HEK293 (cell line): ENCODE data around the gene TRIP4.

Source experiments
- GLI4 ChIP-seq: fragments of 450-650 bp; formaldehyde crosslinking; IDR thresholded peaks from 2 replicates; pipeline ENCODE4 v1.5.1; 2016; ENCODE audit warnings: missing biosample characterization, missing genetic modification characterization
- MEIS1 ChIP-seq: sonication (generic); formaldehyde crosslinking; IDR thresholded peaks from 2 replicates; pipeline ENCODE4 v1.8.1; 2022; ENCODE audit warnings: missing genetic modification reagents, mild to moderate bottlenecking, borderline replicate concordance
- RBAK ChIP-seq: fragments of 450-650 bp; formaldehyde crosslinking; IDR thresholded peaks from 2 replicates; pipeline ENCODE4 v1.5.1; 2016; ENCODE audit warnings: missing biosample characterization, missing genetic modification characterization
- SP7 ChIP-seq: fragments of 450-650 bp; formaldehyde crosslinking; IDR thresholded peaks from 2 replicates; pipeline ENCODE4 v1.5.1; 2016; ENCODE audit warnings: missing biosample characterization, missing genetic modification characterization
- TRIM28 ChIP-seq: IDR thresholded peaks from 2 replicates; pipeline ENCODE4 v1.6.1; 2011; ENCODE audit warnings: low read length, control low read depth, borderline replicate concordance
- WT1 ChIP-seq: fragments of 450-650 bp; formaldehyde crosslinking; IDR thresholded peaks from 2 replicates; pipeline ENCODE4 v1.5.1; 2016; ENCODE audit warnings: missing biosample characterization, missing genetic modification characterization
- YY1 ChIP-seq: fragments of 450-650 bp; formaldehyde crosslinking; IDR thresholded peaks from 2 replicates; pipeline ENCODE4 v1.5.1; 2018; ENCODE audit warnings: missing biosample characterization, missing genetic modification characterization
- ZBTB1 ChIP-seq: fragments of 450-650 bp; formaldehyde crosslinking; IDR thresholded peaks from 2 replicates; pipeline ENCODE4 v1.5.1; 2016; ENCODE audit warnings: missing biosample characterization, missing genetic modification characterization
- ZNF157 ChIP-seq: fragments of 450-650 bp; formaldehyde crosslinking; IDR thresholded peaks from 2 replicates; pipeline ENCODE4 v1.5.1; 2016; ENCODE audit warnings: missing biosample characterization, missing genetic modification characterization
- ZNF211 ChIP-seq: fragments of 450-650 bp; formaldehyde crosslinking; IDR thresholded peaks from 2 replicates; pipeline ENCODE4 v1.5.1; 2016; ENCODE audit warnings: low read depth, missing biosample characterization, missing genetic modification characterization
- ZNF350 ChIP-seq: fragments of 450-650 bp; formaldehyde crosslinking; IDR thresholded peaks from 2 replicates; pipeline ENCODE4 v1.5.0; 2017; ENCODE audit warnings: missing biosample characterization, mild to moderate bottlenecking, missing genetic modification characterization
- ZNF585B ChIP-seq: fragments of 450-650 bp; formaldehyde crosslinking; IDR thresholded peaks from 2 replicates; pipeline ENCODE4 v1.5.1; 2016; ENCODE audit warnings: missing biosample characterization, missing genetic modification characterization
- ZNF596 ChIP-seq: fragments of 450-650 bp; IDR thresholded peaks from 2 replicates; pipeline ENCODE4 v1.5.0; 2018; ENCODE audit warnings: missing biosample characterization, mild to moderate bottlenecking, missing genetic modification characterization, moderate library complexity
- ZNF654 ChIP-seq: fragments of 450-650 bp; formaldehyde crosslinking; IDR thresholded peaks from 2 replicates; pipeline ENCODE4 v1.5.1; 2016; ENCODE audit warnings: low read depth, missing biosample characterization, missing genetic modification characterization
- ZNF677 ChIP-seq: fragments of 450-650 bp; IDR thresholded peaks from 2 replicates; pipeline ENCODE4 v1.5.0; 2018; ENCODE audit warnings: missing biosample characterization, mild to moderate bottlenecking, missing genetic modification characterization, moderate library complexity
- ZNF76 ChIP-seq: fragments of 450-650 bp; formaldehyde crosslinking; IDR thresholded peaks from 2 replicates; pipeline ENCODE4; 2016; ENCODE audit warnings: low read depth, missing biosample characterization, missing genetic modification characterization, borderline replicate concordance
- ZSCAN23 ChIP-seq: fragments of 450-650 bp; formaldehyde crosslinking; IDR thresholded peaks from 2 replicates; pipeline ENCODE4 v1.5.1; 2016; ENCODE audit warnings: missing biosample characterization, missing genetic modification characterization
- ZSCAN30 ChIP-seq: fragments of 450-650 bp; IDR thresholded peaks from 2 replicates; pipeline ENCODE4 v1.5.1; 2018; ENCODE audit warnings: missing biosample characterization, mild to moderate bottlenecking, missing genetic modification characterization, moderate library complexity
- TF ChIP-seq, protein P1 (sequence below): fragments of 450-650 bp; formaldehyde crosslinking; IDR thresholded peaks from 2 replicates; pipeline ENCODE4 v1.5.1; 2016; ENCODE audit warnings: missing biosample characterization, missing genetic modification characterization, borderline replicate concordance
- TF ChIP-seq, protein P2 (sequence below): fragments of 450-650 bp; formaldehyde crosslinking; conservative IDR thresholded peaks from 2 replicates; pipeline ENCODE4 v1.5.1; 2016; ENCODE audit warnings: low read depth, missing biosample characterization, missing genetic modification characterization
- TF ChIP-seq, protein P3 (sequence below): fragments of 450-650 bp; formaldehyde crosslinking; IDR thresholded peaks from 2 replicates; pipeline ENCODE4 v1.5.1; 2016; ENCODE audit warnings: missing biosample characterization, missing genetic modification characterization
- TF ChIP-seq, protein P4 (sequence below): fragments of 450-650 bp; formaldehyde crosslinking; IDR thresholded peaks from 2 replicates; pipeline ENCODE4 v1.5.1; 2016; ENCODE audit warnings: missing biosample characterization, missing genetic modification characterization
- TF ChIP-seq, protein P5 (sequence below): fragments of 450-650 bp; formaldehyde crosslinking; IDR thresholded peaks from 2 replicates; pipeline ENCODE4 v1.5.0; 2017; ENCODE audit warnings: missing biosample characterization, missing genetic modification characterization, borderline replicate concordance

Gene TRIP4

DNA sequence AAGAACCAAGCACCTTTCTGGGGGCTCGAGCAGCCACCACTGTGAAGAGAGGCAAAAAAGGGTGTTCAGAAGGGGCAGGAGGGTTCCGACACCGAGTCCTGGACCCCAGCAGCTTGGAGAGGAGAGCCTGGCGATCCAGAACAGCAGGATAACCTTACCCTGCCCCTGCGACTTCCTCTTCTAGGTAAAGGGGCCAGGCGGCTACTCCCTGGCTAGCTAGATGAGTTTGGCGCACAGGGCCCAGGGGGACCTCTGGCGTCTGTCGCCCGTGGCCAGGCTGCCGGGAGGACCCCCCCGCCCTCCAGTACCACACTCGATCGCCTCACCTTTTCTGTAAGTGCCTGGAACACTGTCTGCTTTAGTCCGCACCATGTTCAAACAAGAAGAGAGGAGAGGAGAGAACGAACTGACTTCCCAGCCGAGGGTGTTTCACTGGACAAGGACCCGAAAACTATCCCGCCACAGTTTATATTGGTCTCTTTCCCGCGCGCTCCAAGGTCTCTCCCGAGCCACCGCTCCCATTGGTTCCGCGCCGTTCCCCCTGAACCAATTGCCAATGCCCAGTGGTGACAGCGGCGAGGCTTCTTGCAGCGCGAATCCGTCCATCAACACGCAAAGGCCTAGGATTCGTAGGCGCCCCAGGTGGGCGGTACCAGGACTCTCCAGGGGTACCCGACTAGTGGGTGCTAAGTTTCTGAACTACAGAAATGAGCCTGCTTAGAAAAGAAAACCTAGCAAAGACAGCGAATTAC lies 6.5 kb upstream of the TRIP4 start, which contains the start of gene PCLAF (continued):
- TF ChIP-seq, protein P1, sequence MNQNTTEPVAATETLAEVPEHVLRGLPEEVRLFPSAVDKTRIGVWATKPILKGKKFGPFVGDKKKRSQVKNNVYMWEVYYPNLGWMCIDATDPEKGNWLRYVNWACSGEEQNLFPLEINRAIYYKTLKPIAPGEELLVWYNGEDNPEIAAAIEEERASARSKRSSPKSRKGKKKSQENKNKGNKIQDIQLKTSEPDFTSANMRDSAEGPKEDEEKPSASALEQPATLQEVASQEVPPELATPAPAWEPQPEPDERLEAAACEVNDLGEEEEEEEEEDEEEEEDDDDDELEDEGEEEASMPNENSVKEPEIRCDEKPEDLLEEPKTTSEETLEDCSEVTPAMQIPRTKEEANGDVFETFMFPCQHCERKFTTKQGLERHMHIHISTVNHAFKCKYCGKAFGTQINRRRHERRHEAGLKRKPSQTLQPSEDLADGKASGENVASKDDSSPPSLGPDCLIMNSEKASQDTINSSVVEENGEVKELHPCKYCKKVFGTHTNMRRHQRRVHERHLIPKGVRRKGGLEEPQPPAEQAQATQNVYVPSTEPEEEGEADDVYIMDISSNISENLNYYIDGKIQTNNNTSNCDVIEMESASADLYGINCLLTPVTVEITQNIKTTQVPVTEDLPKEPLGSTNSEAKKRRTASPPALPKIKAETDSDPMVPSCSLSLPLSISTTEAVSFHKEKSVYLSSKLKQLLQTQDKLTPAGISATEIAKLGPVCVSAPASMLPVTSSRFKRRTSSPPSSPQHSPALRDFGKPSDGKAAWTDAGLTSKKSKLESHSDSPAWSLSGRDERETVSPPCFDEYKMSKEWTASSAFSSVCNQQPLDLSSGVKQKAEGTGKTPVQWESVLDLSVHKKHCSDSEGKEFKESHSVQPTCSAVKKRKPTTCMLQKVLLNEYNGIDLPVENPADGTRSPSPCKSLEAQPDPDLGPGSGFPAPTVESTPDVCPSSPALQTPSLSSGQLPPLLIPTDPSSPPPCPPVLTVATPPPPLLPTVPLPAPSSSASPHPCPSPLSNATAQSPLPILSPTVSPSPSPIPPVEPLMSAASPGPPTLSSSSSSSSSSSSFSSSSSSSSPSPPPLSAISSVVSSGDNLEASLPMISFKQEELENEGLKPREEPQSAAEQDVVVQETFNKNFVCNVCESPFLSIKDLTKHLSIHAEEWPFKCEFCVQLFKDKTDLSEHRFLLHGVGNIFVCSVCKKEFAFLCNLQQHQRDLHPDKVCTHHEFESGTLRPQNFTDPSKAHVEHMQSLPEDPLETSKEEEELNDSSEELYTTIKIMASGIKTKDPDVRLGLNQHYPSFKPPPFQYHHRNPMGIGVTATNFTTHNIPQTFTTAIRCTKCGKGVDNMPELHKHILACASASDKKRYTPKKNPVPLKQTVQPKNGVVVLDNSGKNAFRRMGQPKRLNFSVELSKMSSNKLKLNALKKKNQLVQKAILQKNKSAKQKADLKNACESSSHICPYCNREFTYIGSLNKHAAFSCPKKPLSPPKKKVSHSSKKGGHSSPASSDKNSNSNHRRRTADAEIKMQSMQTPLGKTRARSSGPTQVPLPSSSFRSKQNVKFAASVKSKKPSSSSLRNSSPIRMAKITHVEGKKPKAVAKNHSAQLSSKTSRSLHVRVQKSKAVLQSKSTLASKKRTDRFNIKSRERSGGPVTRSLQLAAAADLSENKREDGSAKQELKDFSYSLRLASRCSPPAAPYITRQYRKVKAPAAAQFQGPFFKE (tag by site-specific recombination), result no peak
- TF ChIP-seq, protein P2, sequence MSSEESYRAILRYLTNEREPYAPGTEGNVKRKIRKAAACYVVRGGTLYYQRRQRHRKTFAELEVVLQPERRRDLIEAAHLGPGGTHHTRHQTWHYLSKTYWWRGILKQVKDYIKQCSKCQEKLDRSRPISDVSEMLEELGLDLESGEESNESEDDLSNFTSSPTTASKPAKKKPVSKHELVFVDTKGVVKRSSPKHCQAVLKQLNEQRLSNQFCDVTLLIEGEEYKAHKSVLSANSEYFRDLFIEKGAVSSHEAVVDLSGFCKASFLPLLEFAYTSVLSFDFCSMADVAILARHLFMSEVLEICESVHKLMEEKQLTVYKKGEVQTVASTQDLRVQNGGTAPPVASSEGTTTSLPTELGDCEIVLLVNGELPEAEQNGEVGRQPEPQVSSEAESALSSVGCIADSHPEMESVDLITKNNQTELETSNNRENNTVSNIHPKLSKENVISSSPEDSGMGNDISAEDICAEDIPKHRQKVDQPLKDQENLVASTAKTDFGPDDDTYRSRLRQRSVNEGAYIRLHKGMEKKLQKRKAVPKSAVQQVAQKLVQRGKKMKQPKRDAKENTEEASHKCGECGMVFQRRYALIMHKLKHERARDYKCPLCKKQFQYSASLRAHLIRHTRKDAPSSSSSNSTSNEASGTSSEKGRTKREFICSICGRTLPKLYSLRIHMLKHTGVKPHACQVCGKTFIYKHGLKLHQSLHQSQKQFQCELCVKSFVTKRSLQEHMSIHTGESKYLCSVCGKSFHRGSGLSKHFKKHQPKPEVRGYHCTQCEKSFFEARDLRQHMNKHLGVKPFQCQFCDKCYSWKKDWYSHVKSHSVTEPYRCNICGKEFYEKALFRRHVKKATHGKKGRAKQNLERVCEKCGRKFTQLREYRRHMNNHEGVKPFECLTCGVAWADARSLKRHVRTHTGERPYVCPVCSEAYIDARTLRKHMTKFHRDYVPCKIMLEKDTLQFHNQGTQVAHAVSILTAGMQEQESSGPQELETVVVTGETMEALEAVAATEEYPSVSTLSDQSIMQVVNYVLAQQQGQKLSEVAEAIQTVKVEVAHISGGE, result 0 out of 2 replicates have a peak, but pooled peaks have one; percentile 18
- TF ChIP-seq TRIM28, result no peak
- peak; percentile 56 for TF ChIP-seq SP7 (tag by site-specific recombination)
- TF ChIP-seq WT1 (tag by site-specific recombination), result 0 out of 2 replicates have a peak, but pooled peaks have one; percentile 9
- no peak for TF ChIP-seq ZNF585B (tag by site-specific recombination)
- 0 out of 2 replicates have a peak, but pooled peaks have one; percentile 35 for TF ChIP-seq ZNF76
- TF ChIP-seq, protein P3, sequence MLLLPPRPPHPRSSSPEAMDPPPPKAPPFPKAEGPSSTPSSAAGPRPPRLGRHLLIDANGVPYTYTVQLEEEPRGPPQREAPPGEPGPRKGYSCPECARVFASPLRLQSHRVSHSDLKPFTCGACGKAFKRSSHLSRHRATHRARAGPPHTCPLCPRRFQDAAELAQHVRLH (tag by site-specific recombination), result no peak
- TF ChIP-seq YY1 (tag by site-specific recombination), result no peak
- peak; percentile 65; the same call in 1 of the 2 replicates for TF ChIP-seq ZSCAN30
- TF ChIP-seq ZNF596 (tag by site-specific recombination), result no peak
- TF ChIP-seq ZNF677 (tag by site-specific recombination), result no peak
- TF ChIP-seq ZNF350, result no peak
- no peak for TF ChIP-seq MEIS1 (CRISPR knock-in tag)
- TF ChIP-seq ZNF654 (tag by site-specific recombination), result no peak
- TF ChIP-seq ZBTB1 (tag by site-specific recombination), result no peak
- no peak for TF ChIP-seq GLI4 (tag by site-specific recombination)
- TF ChIP-seq, protein P4, sequence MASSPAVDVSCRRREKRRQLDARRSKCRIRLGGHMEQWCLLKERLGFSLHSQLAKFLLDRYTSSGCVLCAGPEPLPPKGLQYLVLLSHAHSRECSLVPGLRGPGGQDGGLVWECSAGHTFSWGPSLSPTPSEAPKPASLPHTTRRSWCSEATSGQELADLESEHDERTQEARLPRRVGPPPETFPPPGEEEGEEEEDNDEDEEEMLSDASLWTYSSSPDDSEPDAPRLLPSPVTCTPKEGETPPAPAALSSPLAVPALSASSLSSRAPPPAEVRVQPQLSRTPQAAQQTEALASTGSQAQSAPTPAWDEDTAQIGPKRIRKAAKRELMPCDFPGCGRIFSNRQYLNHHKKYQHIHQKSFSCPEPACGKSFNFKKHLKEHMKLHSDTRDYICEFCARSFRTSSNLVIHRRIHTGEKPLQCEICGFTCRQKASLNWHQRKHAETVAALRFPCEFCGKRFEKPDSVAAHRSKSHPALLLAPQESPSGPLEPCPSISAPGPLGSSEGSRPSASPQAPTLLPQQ, result peak; percentile 48
- TF ChIP-seq ZNF211, result no peak
- TF ChIP-seq, protein P5, sequence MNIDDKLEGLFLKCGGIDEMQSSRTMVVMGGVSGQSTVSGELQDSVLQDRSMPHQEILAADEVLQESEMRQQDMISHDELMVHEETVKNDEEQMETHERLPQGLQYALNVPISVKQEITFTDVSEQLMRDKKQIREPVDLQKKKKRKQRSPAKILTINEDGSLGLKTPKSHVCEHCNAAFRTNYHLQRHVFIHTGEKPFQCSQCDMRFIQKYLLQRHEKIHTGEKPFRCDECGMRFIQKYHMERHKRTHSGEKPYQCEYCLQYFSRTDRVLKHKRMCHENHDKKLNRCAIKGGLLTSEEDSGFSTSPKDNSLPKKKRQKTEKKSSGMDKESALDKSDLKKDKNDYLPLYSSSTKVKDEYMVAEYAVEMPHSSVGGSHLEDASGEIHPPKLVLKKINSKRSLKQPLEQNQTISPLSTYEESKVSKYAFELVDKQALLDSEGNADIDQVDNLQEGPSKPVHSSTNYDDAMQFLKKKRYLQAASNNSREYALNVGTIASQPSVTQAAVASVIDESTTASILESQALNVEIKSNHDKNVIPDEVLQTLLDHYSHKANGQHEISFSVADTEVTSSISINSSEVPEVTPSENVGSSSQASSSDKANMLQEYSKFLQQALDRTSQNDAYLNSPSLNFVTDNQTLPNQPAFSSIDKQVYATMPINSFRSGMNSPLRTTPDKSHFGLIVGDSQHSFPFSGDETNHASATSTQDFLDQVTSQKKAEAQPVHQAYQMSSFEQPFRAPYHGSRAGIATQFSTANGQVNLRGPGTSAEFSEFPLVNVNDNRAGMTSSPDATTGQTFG (tag by site-specific recombination), result no peak
- TF ChIP-seq ZSCAN23 (tag by site-specific recombination), result no peak
- no peak for TF ChIP-seq ZNF157
- no peak for TF ChIP-seq RBAK (tag by site-specific recombination)
